Measurements from ENCODE around the gene CTBP1. TPM values are rescaled to one million over a fixed set of nuclear protein-coding genes. Genes with fewer than 3 reads are reported as not detected.

Gene CTBP1
- total RNA-seq, 1 experiment from 2014 or later = 153 TPM

- DNase-seq = no peak
- no peaks in the 10 kb centered on the region for H3K9me2 ChIP-seq (ENCODE audit: insufficient read depth)
- peak overlapping the region; percentile 98; the same call in 1 of the 2 replicates for H3K4me2 ChIP-seq
- H3K4me3 ChIP-seq = 0 out of 2 replicates have a peak overlapping the region, but pooled peaks have one; percentile 83
- H2AFZ ChIP-seq = no peak overlapping the region
- peaks cover 24% of the 10 kb centered on the region for H3K4me1 ChIP-seq (replicated peaks; ENCODE audit: insufficient read depth)
- peaks cover 19% of the 10 kb centered on the region for H4K20me1 ChIP-seq (ENCODE audit: insufficient read depth)
- H3F3A ChIP-seq (ENCODE audit: insufficient read depth, low read depth) = peaks cover 8% of the 10 kb centered on the region
- peaks cover 12% of the 10 kb centered on the region for H3K9me3 ChIP-seq (ENCODE audit: insufficient read depth, low read depth)
- ChIA-PET POLR2A (ENCODE audit: unreplicated experiment) (interaction anchor here (0.6 kb wide), 1 partner anchor 77 kb away, joined by 6 read pairs; no protein-coding TSS in a partner anchor), CTCF (interaction anchor here (0.6 kb wide), 1 partner anchor 11 kb away, joined by 3 read pairs; no protein-coding TSS in a partner anchor)
- intact Hi-C loops (cut with micrococcal nuclease; ENCODE audit: unreplicated experiment) = no loop called here
- BruUV-seq (replicated peaks) = no TSS peak
- H3K27ac ChIP-seq = no peak overlapping the region
- peaks cover 10% of the 10 kb centered on the region; the same call in 1 of the 2 replicates for H3K36me3 ChIP-seq (ENCODE audit: low read depth)
- TF ChIP-seq EZH2 (IDR thresholded peaks at IDR 0.05; ENCODE audit: low read depth) (no peak), CTCF (conservative IDR thresholded peaks at IDR 0.05) (no peak)
- no peaks in the 10 kb centered on the region for H3K27me3 ChIP-seq (ENCODE audit: insufficient read depth, low read depth)
- H3K79me2 ChIP-seq (ENCODE audit: low read depth) = peaks cover 38% of the 10 kb centered on the region
These were observed 1.5 kb upstream of the CTBP1 start for GRCh38 chr4:1250527-1250812.

- TSS peak; percentile 41 for BruUV-seq (replicated peaks)
- Histone ChIP-seq H3K27me3 (ENCODE audit: insufficient read depth, low read depth) (no peaks in the 10 kb centered on the region), H3K79me2 (ENCODE audit: low read depth) (peaks cover 44% of the 10 kb centered on the region)
These were observed 999 bp upstream of the CTBP1 start for GRCh38 chr4:1249731-1250526.

More at GRCh38 chr4:1249731-1250526, 999 bp upstream of the CTBP1 start:
- ChIA-PET CTCF (no interaction called here), POLR2A (ENCODE audit: unreplicated experiment) (interaction anchor here (0.6 kb wide), 2 partner anchors 31 to 77 kb away, joined by 6 read pairs; no protein-coding TSS in a partner anchor)
- no peak for TF ChIP-seq EZH2 (IDR thresholded peaks at IDR 0.05; ENCODE audit: low read depth)
- no peak for TF ChIP-seq CTCF (conservative IDR thresholded peaks at IDR 0.05)
- Histone ChIP-seq H3K9me2 (ENCODE audit: insufficient read depth) (no peaks in the 10 kb centered on the region), H3F3A (ENCODE audit: insufficient read depth, low read depth) (peaks cover 8% of the 10 kb centered on the region), H3K4me1 (replicated peaks; ENCODE audit: insufficient read depth) (peaks cover 24% of the 10 kb centered on the region), H3K27ac (peak overlapping the region; percentile 56), H2AFZ (peak overlapping the region; percentile 93), H3K36me3 (ENCODE audit: low read depth) (peaks cover 10% of the 10 kb centered on the region; the same call in 1 of the 2 replicates), H3K4me3 (peak overlapping the region; percentile 83), H3K9me3 (ENCODE audit: insufficient read depth, low read depth) (peaks cover 7% of the 10 kb centered on the region), H4K20me1 (ENCODE audit: insufficient read depth) (peaks cover 25% of the 10 kb centered on the region), H3K4me2 (peak overlapping the region; percentile 98)
- peak in 1 of 2 experiments; percentile 12 for DNase-seq
- intact Hi-C loops (cut with micrococcal nuclease; ENCODE audit: unreplicated experiment) = loop anchor here (5.0 kb wide), 5 partner anchors 42 to 238 kb away; partner anchors contain the start of gene FGFRL1
